ENCODE measurements around the gene CD300LD.

- TF ChIP-seq CTCF (IDR thresholded peaks at IDR 0.05) (no peak), POLR2A (IDR thresholded peaks at IDR 0.05; ENCODE audit: low read length) (no peak)
Measured at GRCh38 chr17:74625661-74626060, 33.6 kb upstream of the CD300LD start.

All from A549 (cell line).